Endothelial cell of umbilical vein (primary cell): ENCODE measurements around the gene GABARAPL1. TPM values are rescaled to one million over a fixed set of nuclear protein-coding genes. Genes with fewer than 3 reads are reported as not detected.

Source experiments
- BruUV-seq: library from RNA; stranded (reverse); fragments of 400-500 nt; replicated peaks from 2 replicates; lab custom pipeline; 2021; lab: Mats Ljungman, UMichigan
- CTCF ChIA-PET: fragments of 300-600, 350-600 bp; sonication (Branson Sonifier 250); formaldehyde crosslinking; loops from one replicate; lab custom pipeline; 2021; ENCODE audit warnings: antibody characterized with exemption, inconsistent platforms; lab: Charles Lee
- POLR2A ChIA-PET: fragments of 300-600, 350-600 bp; sonication (Branson Sonifier 250); formaldehyde crosslinking; loops from one replicate; lab custom pipeline; 2021; ENCODE audit warnings: antibody characterized with exemption, inconsistent platforms; lab: Charles Lee
- DNase-seq: peaks from one replicate; pipeline ENCODE4 v3.0.0-alpha.2; 2011; ENCODE audit warnings: low read depth, low spot score
- FAIRE-seq: peaks from 2 replicates; lab custom pipeline; 2011; peaks lifted over from hg19 to GRCh38; lab: Jason Lieb, UNC
- H2AFZ ChIP-seq: 2 replicates; pipeline ENCODE4 v1.6.0; 2012; ENCODE audit warnings: low read depth, low read length, control low read depth, inconsistent platforms
- H3K27ac ChIP-seq: 2 replicates; pipeline ENCODE4 v1.5.1; 2011; ENCODE audit warnings: low read depth, mild to moderate bottlenecking, control low read depth, low read length, moderate library complexity; ENCODE audit not compliant: insufficient read depth
- H3K27me3 ChIP-seq, 2 experiments: 2 replicates each; pipeline versions ENCODE4 v1.6.0 to v1.6.1; 2011; ENCODE audit warnings: low read length in 2 of 2, mixed read lengths in 1 of 2; ENCODE audit not compliant: control insufficient read depth in 2 of 2, insufficient read depth in 2 of 2
- H3K36me3 ChIP-seq, 2 experiments: 2 replicates in 1 of 2; 3 replicates in 1 of 2; pipeline ENCODE4 v1.5.1; 2011; ENCODE audit warnings: low read length in 2 of 2, mild to moderate bottlenecking in 1 of 2, moderate library complexity in 1 of 2; ENCODE audit not compliant: control insufficient read depth in 2 of 2, insufficient read depth in 2 of 2; ENCODE audit errors: extremely low read depth in 1 of 2
- H3K4me1 ChIP-seq: 3 replicates; pipeline ENCODE4 v1.5.1; 2011; ENCODE audit warnings: mild to moderate bottlenecking, low read length; ENCODE audit not compliant: control insufficient read depth, insufficient read depth; ENCODE audit errors: extremely low read depth
- H3K4me2 ChIP-seq: 2 replicates; pipeline ENCODE4 v1.6.1; 2011; ENCODE audit warnings: low read length, control low read depth, mixed read lengths; ENCODE audit not compliant: insufficient read depth
- H3K4me3 ChIP-seq, 3 experiments: fragments of 200-600 bp in 1 of 3; sonication (generic), shearing (Covaris generic) in 1 of 3; replicated peaks in 1 of 3; 2 replicates each; pipeline ENCODE4 v1.5.1; 2011 to 2016; ENCODE audit warnings: control low read depth in 3 of 3, low read length in 3 of 3, mild to moderate bottlenecking in 2 of 3, inconsistent platforms in 1 of 3, low read depth in 1 of 3, moderate library complexity in 1 of 3; ENCODE audit not compliant: insufficient read depth in 1 of 3
- H3K79me2 ChIP-seq: 2 replicates; pipeline ENCODE4 v1.6.0; 2012; ENCODE audit warnings: low read length, inconsistent platforms; ENCODE audit not compliant: control insufficient read depth, insufficient read depth
- H3K9ac ChIP-seq: replicated peaks from 2 replicates; pipeline ENCODE3; 2011; ENCODE audit warnings: low read length, control low read depth; ENCODE audit not compliant: insufficient read depth; ENCODE audit errors: extremely low read depth
- H3K9me1 ChIP-seq: replicated peaks from 3 replicates; pipeline ENCODE4 v1.6.0; 2011; ENCODE audit warnings: mild to moderate bottlenecking, low read length; ENCODE audit not compliant: control insufficient read depth, insufficient read depth; ENCODE audit errors: extremely low read depth
- H3K9me3 ChIP-seq: replicated peaks from 2 replicates; pipeline ENCODE4 v1.5.1; 2012; ENCODE audit warnings: low read length, inconsistent platforms; ENCODE audit not compliant: control insufficient read depth, insufficient read depth
- H4K20me1 ChIP-seq: replicated peaks from 2 replicates; pipeline ENCODE3; 2011; ENCODE audit warnings: mild to moderate bottlenecking, low read length; ENCODE audit not compliant: control insufficient read depth, insufficient read depth; ENCODE audit errors: extremely low read depth
- EZH2 ChIP-seq: IDR thresholded peaks from 2 replicates; pipeline ENCODE4 v1.6.1; 2012; ENCODE audit warnings: borderline replicate concordance, low read depth, mild to moderate bottlenecking, moderate library complexity, low read length, inconsistent platforms; ENCODE audit not compliant: severe bottlenecking
- FOS ChIP-seq: IDR thresholded peaks from 2 replicates; pipeline ENCODE4 v1.6.1; 2011; ENCODE audit warnings: mild to moderate bottlenecking, low read length, moderate library complexity, borderline replicate concordance; ENCODE audit not compliant: insufficient read depth
- GATA2 ChIP-seq: IDR thresholded peaks from 2 replicates; pipeline ENCODE4 v1.7.0; 2011; ENCODE audit warnings: low read depth, mild to moderate bottlenecking, moderate library complexity, mixed read lengths, low read length; ENCODE audit not compliant: insufficient read length, insufficient read depth
- JUN ChIP-seq: IDR thresholded peaks from 2 replicates; pipeline ENCODE4 v1.6.1; 2011; ENCODE audit warnings: borderline replicate concordance, low read depth; ENCODE audit not compliant: insufficient read length, insufficient read depth
- POLR2A ChIP-seq: IDR thresholded peaks from 2 replicates; pipeline ENCODE4 v1.6.1; 2012; ENCODE audit warnings: low read depth, mild to moderate bottlenecking, control low read depth, low read length
- POLR2AphosphoS5 ChIP-seq: IDR thresholded peaks from 2 replicates; pipeline ENCODE4 v1.6.1; 2012; ENCODE audit warnings: low read depth, mild to moderate bottlenecking, control low read depth, low read length, moderate library complexity; ENCODE audit not compliant: insufficient read depth
- dilution Hi-C: fragments of 300-500 bp; cut with MboI; formaldehyde crosslinking; loops from one replicate; pipeline ENCODE4 v1.15.0; 2019; ENCODE audit warnings: low sequenced_read_pairs; ENCODE audit not compliant: extremely low pct_ligation_motif_present
- intact Hi-C: fragments of 100-400 bp; cut with micrococcal nuclease; formaldehyde crosslinking; loops from one replicate; pipeline ENCODE4 v1.10.0; 2022
- polyA plus RNA-seq, 4 experiments: library from polyadenylated mRNA; depleted of rRNA in 3 of 4; stranded (reverse) in 3 of 4; unstranded in 1 of 4; fragments of >200 nt; gene quantifications; 2 replicates each; pipeline versions ENCODE4 v1.2.1 to v1.2.3, GENCODE V29; 2011 to 2012; ENCODE audit warnings: missing spikeins in 1 of 4
- total RNA-seq: library from RNA; stranded (reverse); gene quantifications from 2 replicates; pipeline ENCODE4 v1.2.3, GENCODE V29; 2021
- TF ChIP-seq, protein P1 (sequence below), 2 donors: IDR thresholded peaks; 1 replicate in 1 of 2; 2 replicates in 1 of 2; pipeline ENCODE4 v1.5.1; 2011; ENCODE audit warnings: low read length in 2 of 2, mild to moderate bottlenecking in 2 of 2, moderate library complexity in 2 of 2, control low read depth in 1 of 2, inconsistent platforms in 1 of 2, low read depth in 1 of 2; ENCODE audit not compliant: insufficient read depth in 1 of 2; ENCODE audit errors: extremely low read depth in 1 of 2

GABARAPL1 gene
- total and polyA plus RNA-seq, 2 donors (not counting 3 experiments of a cell fraction or from before 2014, with no cell fraction given), result 59.4 to 65.6 TPM

DNA sequence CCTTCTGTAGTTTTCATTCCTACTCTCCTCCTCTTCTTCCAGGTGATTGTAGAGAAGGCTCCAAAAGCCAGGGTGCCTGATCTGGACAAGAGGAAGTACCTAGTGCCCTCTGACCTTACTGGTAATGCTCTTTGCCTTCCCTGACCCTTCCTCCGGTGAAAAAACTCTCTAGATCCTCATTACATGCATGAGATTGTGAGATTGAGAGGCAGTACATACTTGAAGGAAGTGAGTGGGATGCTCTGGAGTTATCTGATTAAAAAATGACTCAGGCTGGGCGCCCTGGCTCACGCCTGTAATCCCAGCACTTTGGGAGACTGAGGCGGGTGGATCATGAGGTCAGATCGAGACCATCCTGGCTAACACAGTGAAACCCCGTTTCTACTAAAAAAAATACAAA, 5.3 kb downstream of the GABARAPL1 start:
- Histone ChIP-seq H3K4me2 (no peak overlapping the region), H3K9ac (no peak overlapping the region), H3K4me1 (peaks cover 23% of the 10 kb centered on the region), H2AFZ (no peak overlapping the region), H3K79me2 (peaks cover 35% of the 10 kb centered on the region), H3K27me3 (no peaks in the 10 kb centered on the region), H4K20me1 (no peaks in the 10 kb centered on the region), H3K4me3 (no peak overlapping the region), H3K36me3 (peaks cover 26 to 27% of the 10 kb centered on the region in 2 experiments), H3K27ac (no peak overlapping the region), H3K9me3 (no peaks in the 10 kb centered on the region), H3K9me1 (no peaks in the 10 kb centered on the region)
- FAIRE-seq (no peak), DNase-seq (no peak)
- ChIA-PET POLR2A (no interaction called here), CTCF (no interaction called here)
- no peak for TF ChIP-seq GATA2
- TF ChIP-seq POLR2AphosphoS5, result no peak
- TF ChIP-seq, protein P1, sequence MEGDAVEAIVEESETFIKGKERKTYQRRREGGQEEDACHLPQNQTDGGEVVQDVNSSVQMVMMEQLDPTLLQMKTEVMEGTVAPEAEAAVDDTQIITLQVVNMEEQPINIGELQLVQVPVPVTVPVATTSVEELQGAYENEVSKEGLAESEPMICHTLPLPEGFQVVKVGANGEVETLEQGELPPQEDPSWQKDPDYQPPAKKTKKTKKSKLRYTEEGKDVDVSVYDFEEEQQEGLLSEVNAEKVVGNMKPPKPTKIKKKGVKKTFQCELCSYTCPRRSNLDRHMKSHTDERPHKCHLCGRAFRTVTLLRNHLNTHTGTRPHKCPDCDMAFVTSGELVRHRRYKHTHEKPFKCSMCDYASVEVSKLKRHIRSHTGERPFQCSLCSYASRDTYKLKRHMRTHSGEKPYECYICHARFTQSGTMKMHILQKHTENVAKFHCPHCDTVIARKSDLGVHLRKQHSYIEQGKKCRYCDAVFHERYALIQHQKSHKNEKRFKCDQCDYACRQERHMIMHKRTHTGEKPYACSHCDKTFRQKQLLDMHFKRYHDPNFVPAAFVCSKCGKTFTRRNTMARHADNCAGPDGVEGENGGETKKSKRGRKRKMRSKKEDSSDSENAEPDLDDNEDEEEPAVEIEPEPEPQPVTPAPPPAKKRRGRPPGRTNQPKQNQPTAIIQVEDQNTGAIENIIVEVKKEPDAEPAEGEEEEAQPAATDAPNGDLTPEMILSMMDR (IDR thresholded peaks at IDR 0.05; ENCODE audit: extremely low read depth in 1 of 2, insufficient read depth in 1 of 2, low read depth in 1 of 2, low read length in 2 of 2), result no peak
- TF ChIP-seq JUN, result no peak
- no peak for TF ChIP-seq POLR2A
- no peak for TF ChIP-seq EZH2
- TF ChIP-seq FOS, result no peak
- no TSS peak for BruUV-seq
- intact Hi-C loops (no loop called here), dilution Hi-C loops (no loop called here)
